IgD-negative memory B cell (primary cell): ENCODE data around the gene TLR2. TPM values are rescaled to one million over a fixed set of nuclear protein-coding genes. Genes with fewer than 3 reads are reported as not detected.

Experiments used
- H3K27ac Mint-ChIP-seq, 3 donors: one replicate each; pipeline ENCODE4 v1.8.0; 2020 to 2022; ENCODE audit warnings: mild to moderate bottlenecking in 3 of 3, mixed read lengths in 3 of 3, moderate library complexity in 1 of 3
- H3K27me3 Mint-ChIP-seq: one replicate; pipeline ENCODE4 v1.8.0; 2021; ENCODE audit warnings: mixed read lengths
- H3K36me3 Mint-ChIP-seq: one replicate; pipeline ENCODE4 v1.8.0; 2020; ENCODE audit warnings: mild to moderate bottlenecking, mixed read lengths
- H3K4me1 Mint-ChIP-seq, 3 donors: one replicate each; pipeline ENCODE4 v1.8.0; 2020 to 2022; ENCODE audit warnings: mixed read lengths in 3 of 3, mild to moderate bottlenecking in 1 of 3
- H3K4me3 Mint-ChIP-seq, 4 donors: one replicate each; pipeline ENCODE4 v1.8.0; 2020 to 2022; ENCODE audit warnings: mild to moderate bottlenecking in 4 of 4, mixed read lengths in 4 of 4, moderate library complexity in 3 of 4
- H3K9me3 Mint-ChIP-seq, 3 donors: one replicate each; pipeline ENCODE4 v1.8.0; 2020 to 2021; ENCODE audit warnings: mixed read lengths in 3 of 3, mild to moderate bottlenecking in 1 of 3
- polyA plus RNA-seq: library from polyadenylated mRNA; unstranded; fragments of 300-500 nt; fragmentation: Illumina TruSeq; gene quantifications from one replicate; pipeline ENCODE4 v1.2.3, GENCODE V29; 2021

The TLR2 gene
- 0.58 TPM for polyA plus RNA-seq

GRCh38 chr4:153684182-153684970, at the start of gene TLR2:
TSS of gene TLR2 (plus strand) at chr4:153684280. CDS start at chr4:153702908, 18,628 bp downstream.
- H3K27me3 Mint-ChIP-seq = peaks cover 6% of the 10 kb centered on the region
- peaks cover 2 to 21% (median 16%) of the 10 kb centered on the region in 3 donors for H3K9me3 Mint-ChIP-seq
- peak within 1 kb of the TSS in 2 of 3 donors; percentile 13 to 43 for H3K27ac Mint-ChIP-seq
- peak within 1 kb of the TSS; percentile 84 to 94 (median 92) for H3K4me3 Mint-ChIP-seq
- peaks cover 2 to 10% (median 6%) of the 10 kb centered on the region in 3 donors for H3K4me1 Mint-ChIP-seq
- peaks cover 13% of the 10 kb centered on the region for H3K36me3 Mint-ChIP-seq

GRCh38 chr4:153634738-153635353, 49.2 kb upstream of the TLR2 start:
- H3K27ac Mint-ChIP-seq = peak overlapping the region in 2 of 3 donors; percentile 28 to 60
- no peaks in the 10 kb centered on the region for H3K9me3 Mint-ChIP-seq
- no peaks in the 10 kb centered on the region for H3K27me3 Mint-ChIP-seq
- peaks cover 14% of the 10 kb centered on the region for H3K36me3 Mint-ChIP-seq
- H3K4me3 Mint-ChIP-seq = no peak overlapping the region
- peaks cover 1 to 4% (median 2%) of the 10 kb centered on the region in 3 donors for H3K4me1 Mint-ChIP-seq

GRCh38 chr4:153635846-153636245, 48.2 kb upstream of the TLR2 start:
- Mint-ChIP-seq H3K27me3 (no peaks in the 10 kb centered on the region), H3K27ac (peak overlapping the region in 1 of 3 donors; percentile 47), H3K4me1 (peaks cover 2 to 4% (median 3%) of the 10 kb centered on the region in 3 donors), H3K4me3 (no peak overlapping the region), H3K9me3 (no peaks in the 10 kb centered on the region), H3K36me3 (peaks cover 14% of the 10 kb centered on the region)

GRCh38 chr4:153637201-153637600, 46.9 kb upstream of the TLR2 start:
- H3K27ac Mint-ChIP-seq = peak overlapping the region in 1 of 3 donors; percentile 43
- peaks cover 14% of the 10 kb centered on the region for H3K36me3 Mint-ChIP-seq
- H3K4me1 Mint-ChIP-seq = peaks cover 4 to 6% (median 5%) of the 10 kb centered on the region in 3 donors
- no peaks in the 10 kb centered on the region for H3K9me3 Mint-ChIP-seq
- H3K4me3 Mint-ChIP-seq = no peak overlapping the region
- H3K27me3 Mint-ChIP-seq = no peaks in the 10 kb centered on the region

DNA sequence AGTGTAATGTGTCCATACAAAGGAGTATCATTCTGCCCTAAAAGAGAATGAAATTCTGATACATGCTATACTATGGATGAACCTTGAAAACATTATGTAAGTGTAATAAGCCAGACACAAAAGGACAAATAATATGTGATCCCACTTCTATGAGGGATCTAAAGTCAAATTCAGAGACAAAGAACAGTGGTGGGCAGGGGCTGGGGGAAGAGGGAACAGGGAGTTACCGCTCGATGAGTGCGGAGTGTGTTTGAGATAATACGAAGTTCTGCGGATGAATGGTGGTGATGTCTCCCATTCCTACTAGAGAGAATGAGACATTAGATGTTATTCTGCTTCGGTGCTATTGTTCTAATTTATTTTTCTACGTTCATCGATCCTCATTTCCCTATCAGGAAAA, 46.1 kb upstream of the TLR2 start:
- no peaks in the 10 kb centered on the region for H3K27me3 Mint-ChIP-seq
- H3K27ac Mint-ChIP-seq = peak overlapping the region in 1 of 3 donors; percentile 43
- peaks cover 4 to 8% (median 5%) of the 10 kb centered on the region in 3 donors for H3K4me1 Mint-ChIP-seq
- H3K9me3 Mint-ChIP-seq = no peaks in the 10 kb centered on the region
- no peak overlapping the region for H3K4me3 Mint-ChIP-seq
- peaks cover 14% of the 10 kb centered on the region for H3K36me3 Mint-ChIP-seq

GRCh38 chr4:153638999-153639398, 45.1 kb upstream of the TLR2 start:
- Mint-ChIP-seq H3K4me3 (peak overlapping the region in 1 of 4 donors; percentile 51), H3K9me3 (no peaks in the 10 kb centered on the region), H3K27ac (peak overlapping the region in 1 of 3 donors; percentile 23), H3K36me3 (peaks cover 14% of the 10 kb centered on the region), H3K4me1 (peaks cover 8 to 11% (median 8%) of the 10 kb centered on the region in 3 donors), H3K27me3 (no peaks in the 10 kb centered on the region)

GRCh38 chr4:153639833-153640802, 44.0 kb upstream of the TLR2 start:
- peaks cover 8 to 11% (median 8%) of the 10 kb centered on the region in 3 donors for H3K4me1 Mint-ChIP-seq
- H3K4me3 Mint-ChIP-seq = no peak overlapping the region
- peaks cover 10% of the 10 kb centered on the region for H3K36me3 Mint-ChIP-seq
- peak overlapping the region; percentile 10 to 92 (median 76) for H3K27ac Mint-ChIP-seq
- H3K27me3 Mint-ChIP-seq = no peaks in the 10 kb centered on the region
- no peaks in the 10 kb centered on the region for H3K9me3 Mint-ChIP-seq

GRCh38 chr4:153641532-153641931, 42.5 kb upstream of the TLR2 start:
- Mint-ChIP-seq H3K4me1 (peaks cover 8 to 10% (median 8%) of the 10 kb centered on the region in 3 donors), H3K36me3 (peaks cover 4% of the 10 kb centered on the region), H3K9me3 (no peaks in the 10 kb centered on the region), H3K27me3 (no peaks in the 10 kb centered on the region), H3K27ac (peak overlapping the region in 1 of 3 donors; percentile 47), H3K4me3 (no peak overlapping the region)

DNA sequence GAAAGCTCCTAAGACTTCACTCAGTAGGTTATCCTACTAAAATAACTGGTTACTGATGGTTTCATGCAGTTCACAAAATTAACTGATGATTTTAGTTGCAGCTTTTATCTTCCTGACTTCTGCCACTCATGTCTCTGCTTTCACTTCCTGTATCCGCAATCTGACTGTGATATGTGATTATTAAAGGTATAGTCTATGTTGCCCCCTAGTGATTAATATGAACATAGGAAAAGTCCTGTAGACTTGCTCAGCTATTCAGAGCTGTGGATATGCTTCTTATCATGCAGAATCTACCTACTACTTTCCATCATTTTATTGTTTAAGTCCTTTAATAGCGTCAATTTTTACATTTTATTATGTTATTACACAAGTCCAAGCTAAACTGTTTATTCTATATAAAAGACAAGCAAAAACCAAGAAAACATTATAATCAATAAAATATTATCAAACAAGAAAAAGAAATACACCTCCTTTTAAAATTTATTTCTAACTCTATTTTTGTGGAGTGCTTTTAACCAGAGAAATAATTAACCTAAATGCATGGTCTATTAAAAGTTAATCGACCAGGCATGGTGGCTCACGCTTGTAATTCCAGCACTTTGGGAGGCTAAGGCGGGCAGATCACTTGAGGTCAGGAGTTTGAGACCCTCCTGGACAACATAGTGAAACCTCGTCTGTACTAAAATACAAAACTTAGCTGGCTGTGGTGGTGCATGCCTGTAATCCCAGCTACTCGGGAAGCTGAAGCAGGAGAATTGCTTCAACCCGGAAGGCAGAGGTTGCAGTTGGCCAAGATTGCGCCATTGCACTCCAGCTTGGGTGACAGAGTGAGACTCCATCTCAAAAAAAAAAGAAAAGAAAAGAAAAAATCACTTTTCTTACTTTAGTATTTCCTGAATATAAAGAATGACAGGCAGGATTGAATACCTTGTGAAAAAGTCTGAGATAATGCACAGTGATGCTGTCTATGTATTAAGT, 40.4 kb upstream of the TLR2 start:
- no peaks in the 10 kb centered on the region for H3K9me3 Mint-ChIP-seq
- H3K4me1 Mint-ChIP-seq = peaks cover 3 to 10% (median 10%) of the 10 kb centered on the region in 3 donors
- no peaks in the 10 kb centered on the region for H3K27me3 Mint-ChIP-seq
- H3K4me3 Mint-ChIP-seq = no peak overlapping the region
- H3K36me3 Mint-ChIP-seq = peaks cover 2% of the 10 kb centered on the region
- no peak overlapping the region for H3K27ac Mint-ChIP-seq

DNA sequence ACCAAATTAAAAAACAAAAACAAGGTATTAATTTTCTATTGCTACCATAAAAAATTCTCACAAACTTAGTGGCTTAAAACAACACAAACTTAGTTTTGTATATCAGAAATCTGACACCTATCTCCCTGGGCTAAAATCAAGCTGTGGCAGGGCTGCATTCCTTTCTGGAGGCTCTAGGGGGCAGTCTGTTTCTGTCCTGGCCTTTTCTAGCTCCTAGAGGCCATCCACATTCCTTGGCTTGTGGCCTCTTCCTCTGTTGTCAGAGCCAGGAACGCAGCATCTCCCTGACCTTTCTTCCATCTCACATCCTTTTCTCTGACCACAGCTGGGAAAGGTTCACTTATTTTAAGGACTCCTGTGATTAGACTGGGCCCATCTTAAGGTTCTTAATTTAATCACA, 38.9 kb upstream of the TLR2 start:
- Mint-ChIP-seq H3K36me3 (peaks cover 2% of the 10 kb centered on the region), H3K4me3 (no peak overlapping the region), H3K9me3 (no peaks in the 10 kb centered on the region), H3K27me3 (no peaks in the 10 kb centered on the region), H3K4me1 (peaks cover 3 to 10% (median 9%) of the 10 kb centered on the region in 3 donors), H3K27ac (no peak overlapping the region)

- peaks cover 2% of the 10 kb centered on the region for H3K36me3 Mint-ChIP-seq
- no peak overlapping the region for H3K27ac Mint-ChIP-seq
- H3K4me1 Mint-ChIP-seq = peaks cover 6 to 12% (median 9%) of the 10 kb centered on the region in 3 donors
- H3K27me3 Mint-ChIP-seq = no peaks in the 10 kb centered on the region
- H3K4me3 Mint-ChIP-seq = no peak overlapping the region
- no peaks in the 10 kb centered on the region for H3K9me3 Mint-ChIP-seq
Measured at GRCh38 chr4:153646261-153646660, 37.8 kb upstream of the TLR2 start.

DNA sequence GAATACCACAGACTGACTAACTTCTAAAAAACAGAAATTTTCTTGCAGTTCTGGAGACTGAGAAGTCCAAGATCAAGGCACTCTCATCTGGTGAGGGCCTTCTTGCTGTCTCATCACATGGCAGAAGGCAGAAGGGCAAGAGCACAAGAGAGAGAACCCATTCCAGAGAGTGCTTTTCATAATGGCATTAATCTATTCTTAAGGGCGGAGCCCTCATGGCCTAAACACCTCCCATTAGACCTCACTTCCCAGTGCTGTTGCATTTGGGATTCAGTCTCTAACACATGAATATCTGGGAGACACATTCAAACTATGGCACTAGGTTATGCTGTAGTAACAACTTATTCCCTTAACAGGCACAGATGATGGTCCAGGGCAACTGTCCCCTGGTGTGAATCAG, 37.1 kb upstream of the TLR2 start:
- Mint-ChIP-seq H3K27ac (no peak overlapping the region), H3K4me3 (no peak overlapping the region), H3K36me3 (peaks cover 2% of the 10 kb centered on the region), H3K4me1 (peaks cover 13 to 19% (median 15%) of the 10 kb centered on the region in 3 donors), H3K27me3 (no peaks in the 10 kb centered on the region), H3K9me3 (no peaks in the 10 kb centered on the region)

- Mint-ChIP-seq H3K27ac (no peak overlapping the region), H3K4me1 (peaks cover 12 to 25% (median 13%) of the 10 kb centered on the region in 3 donors), H3K36me3 (peaks cover 2% of the 10 kb centered on the region), H3K27me3 (no peaks in the 10 kb centered on the region), H3K9me3 (no peaks in the 10 kb centered on the region), H3K4me3 (no peak overlapping the region)
Measured at GRCh38 chr4:153647975-153648374, 36.1 kb upstream of the TLR2 start.

DNA sequence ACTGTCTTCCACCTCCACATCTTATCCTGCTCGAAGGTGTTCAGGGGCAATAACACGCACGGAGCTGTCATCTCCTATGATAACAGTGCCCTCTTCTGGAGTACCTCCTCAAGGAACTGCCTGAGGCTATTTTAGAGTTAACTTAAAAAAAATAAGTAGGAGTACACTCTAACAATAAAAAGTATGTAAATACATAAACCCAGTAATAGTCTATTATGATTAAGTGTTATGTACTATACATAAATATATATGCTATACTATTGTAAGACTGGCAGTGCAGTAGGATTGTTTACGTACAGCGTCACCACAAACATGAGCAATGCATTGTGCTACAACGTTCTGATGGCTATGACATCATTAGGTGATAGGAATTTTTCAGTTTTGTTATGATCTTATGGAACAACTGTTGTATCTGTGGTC, 34.5 kb upstream of the TLR2 start:
- Mint-ChIP-seq H3K9me3 (no peaks in the 10 kb centered on the region), H3K27ac (no peak overlapping the region), H3K36me3 (peaks cover 2% of the 10 kb centered on the region), H3K4me1 (peaks cover 9 to 22% (median 14%) of the 10 kb centered on the region in 3 donors), H3K27me3 (no peaks in the 10 kb centered on the region), H3K4me3 (no peak overlapping the region)
